GM18502 (cell line): ENCODE data around the gene DNAI4.
A peak's percentile ranks its signal among the peaks of the same experiment; 100 is the strongest.
"Not testable (repeated sequence)": the region's sequence is repeated elsewhere in the genome, so short reads cannot be mapped to it uniquely, and the experiment has no call there.

Experiments used
- ATAC-seq: cut with Tn5 transposase; IDR thresholded peaks from one replicate; pipeline ENCODE4 v1.9.1; 2021; ENCODE audit warnings: mild to moderate bottlenecking; ENCODE audit not compliant: unreplicated experiment, poor library complexity

The DNAI4 gene

DNA sequence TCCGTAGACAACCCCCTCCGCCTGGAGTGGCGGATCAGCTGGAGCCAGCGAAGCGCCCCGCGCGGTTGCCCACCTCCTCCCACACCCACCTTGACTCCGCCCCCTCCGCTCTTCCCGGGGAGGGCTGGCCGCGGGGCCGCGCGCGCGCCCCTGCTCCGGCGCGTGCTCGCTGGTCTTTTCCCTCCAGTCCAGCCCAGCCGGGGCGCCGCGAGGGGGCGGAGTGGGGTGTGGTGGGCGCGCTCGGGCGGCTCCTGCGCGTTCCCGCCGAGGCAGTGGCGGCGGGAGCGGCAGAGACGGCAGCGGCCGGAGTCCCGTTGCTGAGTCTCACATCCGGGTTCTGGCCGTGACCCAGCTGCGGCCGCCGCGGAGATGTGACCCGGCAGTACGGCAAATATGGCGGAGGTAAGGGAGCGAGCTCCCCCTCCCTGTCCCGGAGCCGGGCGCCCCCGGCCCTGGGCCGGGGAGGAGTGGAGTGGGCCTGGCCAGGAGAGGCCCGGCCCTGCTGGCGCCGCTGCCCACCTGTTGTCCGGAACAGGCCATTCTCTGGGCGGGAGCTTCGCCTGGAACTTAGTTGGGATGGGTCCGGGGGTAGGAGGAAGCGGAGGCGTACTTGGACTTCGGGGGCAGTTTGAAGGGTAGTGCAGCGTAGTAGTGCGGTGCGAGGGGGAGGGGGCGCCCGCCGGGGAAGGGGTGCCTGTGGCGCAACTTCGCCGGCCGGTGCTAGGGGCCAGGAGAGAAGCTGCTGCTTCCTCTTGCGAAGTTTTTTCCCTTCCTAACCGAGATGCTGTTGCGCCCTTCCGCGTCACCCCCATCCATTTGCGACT, 5.6 kb upstream of the DNAI4 start:
- peak; percentile 68 for ATAC-seq

DNA sequence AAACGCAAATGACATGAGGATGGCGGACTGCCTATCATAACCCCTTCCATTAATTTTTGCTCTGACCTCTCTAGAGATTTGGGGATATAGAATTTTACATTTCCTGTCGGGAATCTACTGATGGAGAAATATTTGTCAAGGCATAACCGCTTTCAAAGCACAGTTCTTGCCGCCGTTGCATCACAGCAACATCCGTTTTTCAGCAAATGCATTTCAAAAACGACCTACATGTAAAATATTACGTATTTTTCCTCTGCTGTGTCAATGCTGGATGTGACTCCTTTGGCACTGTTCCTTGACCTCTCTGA, 5.0 kb upstream of the DNAI4 start:
- ATAC-seq, result no peak

DNA sequence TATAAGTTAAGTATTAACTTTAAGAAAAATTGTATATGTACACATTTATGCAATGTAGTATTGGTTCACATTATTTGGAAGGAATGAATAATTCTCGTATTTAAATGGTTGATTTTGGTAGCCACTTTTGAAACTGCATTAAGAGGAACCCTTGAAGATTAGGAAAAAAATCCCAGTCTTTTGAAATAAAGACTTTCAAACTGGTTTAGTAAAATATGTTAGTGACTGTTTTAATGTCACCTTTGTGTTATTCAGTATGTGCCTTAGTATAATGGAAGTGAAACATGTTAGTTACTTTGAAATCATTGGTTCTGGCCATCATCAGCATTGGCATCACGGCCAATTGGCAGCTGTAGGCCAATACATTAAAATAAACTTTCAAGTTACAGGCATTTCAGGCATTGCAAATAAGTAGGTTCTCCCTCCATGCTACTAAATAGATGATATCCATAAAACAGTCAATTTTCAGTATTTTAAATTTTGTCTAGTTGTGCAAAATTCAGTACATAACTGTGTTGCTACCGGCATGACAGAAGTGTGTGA, 4.6 kb upstream of the DNAI4 start:
- no peak for ATAC-seq

DNA sequence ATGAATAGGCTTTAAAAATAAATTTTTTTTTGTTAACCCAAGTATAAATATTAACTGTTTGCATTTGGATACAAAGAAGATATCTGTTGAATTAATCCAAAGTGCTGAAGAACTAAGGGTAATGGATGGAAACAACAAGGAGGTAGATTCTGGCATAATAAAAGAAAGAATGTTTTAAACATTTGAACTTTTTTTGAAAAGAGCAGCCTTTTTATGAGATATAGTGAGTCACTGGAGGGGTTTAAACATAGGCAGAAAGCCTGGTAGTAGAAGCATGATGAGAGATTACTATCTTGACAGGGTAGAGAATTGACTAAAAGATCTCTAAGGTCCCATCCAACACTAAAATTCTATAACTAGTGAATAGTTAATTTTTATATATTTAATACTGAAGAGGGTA, 2.9 kb upstream of the DNAI4 start:
- no peak for ATAC-seq

DNA sequence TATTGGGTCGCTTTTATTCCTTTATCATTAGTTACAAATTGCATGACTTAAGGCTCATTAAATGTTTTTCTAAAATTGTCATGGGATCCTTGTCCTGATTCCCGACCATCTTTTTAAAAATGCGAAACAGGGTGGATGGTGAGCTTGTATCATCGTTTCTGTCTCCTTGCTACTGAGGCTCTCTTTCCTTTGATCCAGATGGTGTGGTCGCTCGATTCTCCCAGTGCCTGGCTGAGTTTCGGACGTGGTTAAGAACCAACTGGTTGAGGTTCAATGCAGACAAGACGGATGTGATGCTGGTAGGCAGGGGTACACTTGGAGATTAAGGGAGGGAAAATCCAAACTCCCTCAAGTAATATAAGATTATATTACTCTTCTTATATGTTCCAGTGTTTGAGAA, 1.3 kb upstream of the DNAI4 start:
- no peak for ATAC-seq

DNA sequence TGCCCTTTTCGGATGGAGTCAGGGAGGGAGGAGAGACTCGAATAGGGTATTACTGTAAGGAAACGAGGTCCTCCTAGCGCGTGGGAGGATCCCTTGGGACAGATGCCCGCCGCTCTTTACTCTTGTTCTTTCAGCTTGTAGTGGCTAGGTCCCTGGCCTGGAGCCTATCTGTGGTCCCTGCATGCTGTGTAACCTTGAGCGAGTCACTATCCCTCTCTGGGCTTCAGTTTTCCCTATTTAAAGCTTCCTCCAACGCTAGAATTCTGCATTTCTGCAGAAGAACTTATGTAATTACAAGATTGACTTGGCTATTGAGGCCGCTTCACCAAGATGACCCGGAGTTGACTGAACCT, 878 bp upstream of the DNAI4 start:
- ATAC-seq, result peak; percentile 4

DNA sequence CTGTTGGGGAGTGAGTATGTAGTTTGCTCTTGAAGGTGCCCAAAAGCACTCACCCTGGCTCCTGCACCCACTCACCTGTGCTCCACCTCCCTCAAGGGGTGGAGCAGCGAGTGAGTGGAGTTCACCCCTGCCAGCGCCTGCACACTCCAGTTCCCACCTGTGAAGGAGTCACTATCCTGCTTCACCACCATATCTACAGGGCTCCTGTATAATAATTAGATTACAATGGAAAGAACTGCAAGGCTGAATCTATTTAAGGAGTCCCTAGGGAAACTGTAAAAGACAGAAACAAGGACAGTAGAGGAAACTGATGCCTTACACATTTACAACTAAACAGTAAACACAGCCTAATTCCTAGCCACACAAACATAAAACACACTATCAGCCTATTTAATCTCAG, 4.1 kb downstream of the DNAI4 start:
- no peak for ATAC-seq

DNA sequence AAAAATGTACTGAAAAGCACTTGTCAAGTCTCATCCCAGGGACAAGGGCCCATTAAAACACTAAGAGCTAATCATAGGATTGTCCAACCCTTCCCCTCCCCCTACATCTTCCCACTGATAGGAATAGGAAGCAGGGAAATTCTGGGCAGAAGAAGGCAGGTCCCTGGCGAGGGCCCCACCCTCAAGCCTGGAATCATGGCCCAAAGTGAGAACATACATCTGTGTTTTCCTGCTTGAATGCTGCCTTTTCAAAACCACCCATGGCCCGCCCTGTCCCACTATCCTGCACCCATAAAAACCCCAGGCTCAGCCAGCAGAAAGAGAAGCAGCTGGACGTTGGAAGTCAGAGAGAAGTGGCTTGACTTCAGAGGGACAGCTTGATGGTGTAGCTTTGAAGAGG, 4.8 kb downstream of the DNAI4 start:
- ATAC-seq, result no peak

DNA sequence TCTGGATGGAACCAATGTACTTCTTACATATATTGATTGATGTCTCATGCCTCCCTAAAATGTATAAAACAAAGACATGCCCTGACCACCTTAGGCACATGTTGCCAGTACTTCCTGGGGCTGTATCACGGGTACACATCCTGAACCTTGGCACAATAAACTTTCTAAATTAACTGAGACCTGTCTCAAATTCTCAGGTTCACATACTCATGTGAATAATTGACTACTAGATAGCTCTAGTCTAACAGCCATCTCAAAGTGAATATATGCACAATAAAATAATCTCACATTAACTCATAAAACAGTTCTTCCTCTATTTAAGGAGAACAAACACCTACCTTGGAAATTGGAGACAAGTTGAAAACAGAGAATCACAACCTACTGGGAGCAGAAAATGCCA, 5.6 kb downstream of the DNAI4 start:
- no peak for ATAC-seq

DNA sequence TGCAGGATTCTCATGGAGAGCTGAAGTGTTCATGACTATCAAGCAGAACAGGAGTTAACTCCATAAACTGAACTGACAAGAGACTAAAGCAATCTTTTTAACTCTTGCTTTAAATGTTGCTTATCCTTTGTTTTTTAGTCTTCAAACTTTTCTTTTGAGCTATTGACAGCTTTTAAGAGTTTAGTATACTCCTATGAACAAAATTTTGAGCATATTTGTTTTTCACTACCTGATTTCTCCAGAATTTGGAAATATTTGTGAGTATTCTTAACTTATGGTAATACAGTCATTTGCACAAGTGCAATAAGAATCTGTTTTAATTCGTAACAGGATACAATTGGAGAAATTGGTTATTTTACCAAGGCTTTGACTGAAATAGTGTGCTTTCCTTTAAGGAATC, 7.2 kb downstream of the DNAI4 start:
- ATAC-seq, result no peak

DNA sequence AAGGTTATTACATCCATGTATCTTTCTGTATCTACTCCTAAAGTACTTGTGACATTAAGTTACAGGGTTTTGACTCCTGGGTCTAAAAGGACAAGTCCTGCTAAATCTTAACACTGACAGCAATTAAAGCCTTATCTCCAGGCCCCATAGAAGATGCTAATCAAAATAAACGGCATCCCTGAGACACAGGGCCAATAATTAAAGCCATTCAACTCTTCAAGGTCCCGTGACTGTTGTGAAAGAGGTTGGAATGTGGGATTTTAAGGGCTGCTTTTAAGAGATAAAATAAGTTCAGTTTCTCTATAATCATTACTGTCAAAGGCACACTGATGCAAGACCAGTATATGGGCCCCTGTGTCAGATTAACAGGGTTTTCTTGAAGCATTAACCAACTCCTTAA, 8.3 kb downstream of the DNAI4 start:
- no peak for ATAC-seq

DNA sequence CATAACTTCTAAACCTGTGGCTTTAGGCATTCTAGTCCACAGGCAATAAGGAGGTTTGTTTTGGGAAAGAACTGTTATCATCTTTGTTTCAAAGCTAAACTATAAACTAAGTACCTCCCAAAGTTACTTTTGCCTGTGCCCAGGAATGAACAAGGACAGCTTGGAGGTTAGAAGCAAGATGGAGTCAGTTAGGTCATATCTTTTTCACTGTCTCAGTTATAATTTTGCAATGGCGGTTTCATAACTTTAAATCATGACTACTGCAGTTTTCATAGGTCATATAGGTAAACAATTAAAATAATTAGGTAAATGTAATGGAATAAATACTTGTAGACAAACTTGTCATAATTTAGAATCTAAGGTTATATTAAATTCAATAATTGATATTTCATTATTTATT, 9.5 kb downstream of the DNAI4 start:
- not testable (repeated sequence) for ATAC-seq

DNA sequence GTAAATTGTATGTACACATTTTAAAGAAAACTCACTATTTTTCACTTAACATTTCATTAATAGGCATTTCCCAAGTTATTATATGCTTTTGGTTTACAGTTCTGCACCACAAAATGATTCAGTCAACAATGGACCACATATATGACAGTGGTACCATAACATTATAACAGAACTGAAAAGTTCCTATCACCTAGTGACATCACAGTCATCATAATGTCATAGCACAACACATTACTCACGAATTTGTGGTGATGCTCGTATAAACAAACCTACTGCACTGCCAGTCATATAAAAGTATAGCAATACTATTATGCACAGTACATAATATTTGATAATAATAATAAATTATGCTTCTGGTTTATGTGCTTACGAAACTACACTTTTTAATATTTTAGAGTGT, 30.9 kb downstream of the DNAI4 start:
- no peak for ATAC-seq

DNA sequence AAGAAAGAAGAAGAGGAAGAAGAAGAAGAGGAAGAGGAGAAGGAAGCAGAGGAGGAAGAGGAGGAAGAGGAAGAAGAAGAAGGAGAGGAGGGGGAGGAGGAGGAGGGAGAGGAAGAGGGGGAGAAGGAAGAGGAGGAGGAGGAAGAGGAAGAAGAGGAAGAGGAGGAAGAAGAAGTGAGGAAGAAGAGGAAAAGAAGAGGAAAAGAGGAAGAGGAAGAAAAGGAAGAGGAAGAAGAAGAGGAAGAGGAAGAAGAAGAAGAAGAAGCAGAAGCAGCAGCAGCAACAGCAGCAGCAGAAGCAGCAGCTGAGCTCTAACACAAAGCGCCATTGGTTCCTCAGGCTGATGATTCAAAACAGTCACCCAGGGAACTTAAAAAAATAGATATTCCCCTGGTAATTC, 34.0 kb downstream of the DNAI4 start:
- no peak for ATAC-seq

DNA sequence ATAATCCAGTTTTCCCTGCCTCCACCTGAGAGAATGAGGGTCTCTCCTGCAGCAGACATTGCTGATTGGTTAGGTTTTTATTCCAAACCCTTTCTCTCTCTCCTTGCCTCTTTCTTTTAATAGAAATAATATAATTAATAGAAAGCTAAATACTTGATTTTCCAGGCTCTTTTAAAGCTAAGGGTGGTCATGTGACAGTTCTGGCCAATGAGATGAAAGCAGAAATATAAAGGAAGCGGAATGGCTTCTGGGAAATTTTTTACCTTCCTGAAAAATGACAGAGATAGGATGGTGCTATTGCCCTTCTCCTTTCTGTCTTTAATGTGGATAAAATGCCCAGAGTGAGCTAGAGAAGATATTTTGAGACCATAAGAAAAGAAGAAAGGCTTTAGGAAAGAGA, 35.6 kb downstream of the DNAI4 start:
- no peak for ATAC-seq

DNA sequence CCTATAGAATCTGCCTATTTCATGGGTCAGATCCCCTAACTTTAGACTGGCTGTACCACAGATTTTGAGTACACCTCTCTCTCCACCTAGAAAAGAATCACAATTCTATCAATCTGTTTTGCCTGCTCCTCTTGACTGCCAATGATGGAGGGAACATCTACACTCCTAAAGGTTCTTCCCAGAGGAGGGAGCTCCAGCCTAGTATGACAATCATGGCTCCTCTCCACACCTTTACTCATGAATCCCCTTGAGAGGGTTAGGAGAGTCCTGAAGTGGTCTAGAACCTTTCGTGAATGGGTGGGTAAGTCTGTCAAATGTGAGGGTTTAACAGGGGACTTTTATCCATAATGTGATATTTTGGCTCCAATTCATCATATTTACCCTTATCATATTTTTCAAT, 48.0 kb downstream of the DNAI4 start:
- ATAC-seq, result no peak

DNA sequence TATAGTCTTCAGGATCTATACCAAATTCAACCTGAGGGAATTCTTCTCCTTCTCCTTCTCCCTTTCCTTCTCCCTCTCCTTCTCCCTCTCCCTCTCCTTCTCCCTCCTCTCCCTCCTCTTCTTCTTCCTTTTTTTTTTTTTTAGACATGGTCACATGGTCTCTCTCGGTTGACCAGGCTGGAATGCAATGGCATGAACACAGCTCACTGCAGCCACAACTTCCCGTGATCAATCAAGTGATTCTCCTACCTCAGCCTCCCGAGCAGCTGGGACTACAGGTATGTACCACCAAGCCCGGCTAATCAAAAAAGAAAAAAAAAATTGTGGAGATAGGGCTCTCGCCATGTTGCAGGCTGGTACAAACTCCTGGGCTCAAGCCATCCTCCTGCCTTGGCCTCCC, 51.5 kb downstream of the DNAI4 start:
- no peak for ATAC-seq

DNA sequence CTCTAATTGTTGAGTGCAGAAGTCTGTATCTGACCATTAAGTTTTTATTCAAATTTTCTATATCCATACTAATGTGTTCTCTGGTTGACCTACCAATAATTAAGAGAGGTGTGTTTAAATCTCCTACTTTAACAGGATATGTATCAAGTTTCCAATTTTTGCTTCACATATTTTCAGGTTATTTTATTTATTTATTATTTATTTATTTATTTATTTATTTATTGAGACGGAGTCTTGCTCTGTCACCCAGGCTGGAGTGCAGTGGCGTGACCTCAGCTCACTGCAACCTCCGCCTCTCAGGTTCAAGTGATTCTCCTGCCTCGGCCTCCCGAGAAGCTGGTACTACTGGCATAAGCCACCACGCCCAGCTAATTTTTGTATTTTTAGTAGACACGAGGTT, 52.6 kb downstream of the DNAI4 start:
- ATAC-seq, result not testable (repeated sequence)

DNA sequence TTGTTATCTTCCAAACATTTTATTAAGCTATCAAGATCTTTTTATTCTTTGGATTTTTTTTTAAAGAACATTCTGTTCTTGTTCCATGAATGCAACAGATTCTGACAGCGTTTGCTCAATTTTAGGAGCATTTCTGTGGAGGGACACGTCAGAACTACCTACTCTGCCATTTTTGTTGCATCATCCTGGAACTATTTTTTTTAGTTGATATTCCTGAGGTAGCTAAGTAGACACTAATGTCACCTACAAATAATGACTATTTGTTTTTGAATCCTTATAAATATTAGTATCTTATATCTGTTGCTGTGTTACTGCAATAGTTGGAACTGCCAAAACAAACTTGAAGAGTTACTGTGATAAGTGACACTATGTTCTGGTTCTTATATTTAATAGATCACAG, 57.2 kb downstream of the DNAI4 start:
- ATAC-seq, result no peak

DNA sequence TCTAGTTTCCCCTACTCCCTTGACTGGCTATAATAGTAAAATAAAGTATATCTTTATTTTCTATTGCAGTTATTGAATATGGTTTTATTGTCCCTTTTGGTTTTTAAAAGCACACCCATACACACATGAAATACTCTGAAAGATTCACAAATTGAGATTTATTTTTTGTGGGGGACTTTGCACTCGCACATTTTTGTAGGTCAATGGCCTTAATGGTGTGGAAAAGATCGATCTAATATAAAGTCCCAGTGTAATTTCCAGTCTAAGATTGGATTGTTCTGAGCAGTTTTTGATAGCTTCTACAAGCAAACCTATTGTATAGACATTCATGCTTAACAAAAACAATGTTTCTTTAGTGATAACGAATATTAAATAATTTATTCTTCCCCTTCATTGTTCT, 64.1 kb downstream of the DNAI4 start:
- no peak for ATAC-seq

DNA sequence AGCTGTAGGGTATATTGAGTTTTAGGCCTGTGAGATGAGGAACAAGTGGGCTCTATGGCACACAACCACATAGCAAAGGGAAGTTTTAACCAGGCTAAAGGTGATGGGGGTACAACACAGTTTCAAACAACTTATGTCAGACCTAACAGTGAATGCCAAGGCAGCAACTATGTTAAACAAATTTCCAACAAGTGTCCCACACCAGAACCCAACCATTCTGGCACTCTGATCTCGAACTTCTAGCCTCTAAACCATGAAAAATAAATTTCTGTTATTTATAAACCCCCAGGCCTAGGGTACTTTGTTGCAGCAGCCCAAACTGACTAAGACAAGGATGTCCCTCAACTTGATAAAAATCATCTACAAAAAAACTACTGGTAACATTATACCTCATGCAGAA, 71.3 kb downstream of the DNAI4 start:
- ATAC-seq, result no peak

DNA sequence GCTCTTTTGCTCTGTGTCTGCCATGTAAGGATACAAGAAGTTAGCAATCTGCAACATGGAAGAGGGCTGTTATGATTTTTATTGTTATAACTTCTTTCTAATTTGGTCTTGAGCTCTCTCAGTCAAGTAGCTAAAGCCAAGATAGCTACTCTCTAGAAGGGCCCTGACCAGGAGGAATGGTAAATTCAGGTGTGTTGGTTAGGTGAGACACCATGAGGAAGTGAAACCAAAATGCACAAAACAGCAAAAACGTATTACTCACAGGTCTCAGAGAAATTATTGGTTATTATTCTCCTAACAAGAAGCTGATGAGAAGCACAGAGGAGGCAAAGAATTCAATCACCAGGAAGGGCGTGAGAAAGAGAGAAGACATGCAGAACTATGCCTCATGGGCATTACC, 71.8 kb downstream of the DNAI4 start:
- ATAC-seq, result peak; percentile 74

DNA sequence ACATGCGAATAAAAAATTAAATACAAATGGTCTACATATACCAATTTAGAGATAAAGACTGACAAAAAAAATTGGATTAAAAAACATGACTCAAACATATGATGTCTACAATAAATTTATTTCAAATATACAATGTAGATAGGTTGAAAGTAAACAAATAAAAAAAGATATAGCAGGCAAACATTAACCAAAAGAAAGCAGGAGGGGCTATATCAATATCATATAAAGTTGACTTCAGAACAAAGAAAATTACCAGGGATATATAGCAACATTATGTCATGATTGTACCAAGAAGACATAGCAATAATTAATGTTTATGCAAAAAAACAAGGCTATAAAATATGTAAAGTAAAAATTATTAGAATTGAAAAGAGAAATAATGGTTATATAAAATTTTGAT, 73.7 kb downstream of the DNAI4 start:
- no peak for ATAC-seq
